A673 (cell line): ENCODE results near the gene SENP6. TPM values are rescaled to one million over a fixed set of nuclear protein-coding genes. Genes with fewer than 3 reads are reported as not detected.
"Not testable (repeated sequence)": the region's sequence is repeated elsewhere in the genome, so short reads cannot be mapped to it uniquely, and the experiment has no call there.

Source experiments
- BruUV-seq: library from RNA; stranded (reverse); fragments of 400-500 nt; replicated peaks from 2 replicates; lab custom pipeline; 2021; lab: Mats Ljungman, UMichigan
- CTCF ChIA-PET: fragments of 300-600 bp; sonication (Branson Sonifier 250); formaldehyde crosslinking; loops from one replicate; lab custom pipeline; 2022; ENCODE audit warnings: antibody characterized with exemption; lab: Charles Lee
- POLR2A ChIA-PET: fragments of 300-600 bp; sonication (Branson Sonifier 250); formaldehyde crosslinking; loops from one replicate; lab custom pipeline; 2022; ENCODE audit warnings: antibody characterized with exemption; ENCODE audit not compliant: low non-redundant PET; lab: Charles Lee
- DNase-seq: peaks from one replicate; pipeline ENCODE4 v3.0.0-alpha.2; 2015; ENCODE audit warnings: low spot score
- H3K27ac ChIP-seq: fragments of 200-600 bp; sonication (generic); 2 replicates; pipeline ENCODE4 v1.5.1; 2016; ENCODE audit warnings: mixed run types, low read depth, mild to moderate bottlenecking, mixed read lengths, antibody characterized with exemption, low read length; ENCODE audit not compliant: poor library complexity, severe bottlenecking
- H3K27me3 ChIP-seq: fragments of 200-600 bp; sonication (generic); replicated peaks from 2 replicates; pipeline ENCODE4 v1.6.1; 2017; ENCODE audit warnings: mixed run types, low read depth, mild to moderate bottlenecking, mixed read lengths, antibody characterized with exemption, low read length; ENCODE audit not compliant: insufficient read depth, poor library complexity
- H3K36me3 ChIP-seq: fragments of 200-600 bp; sonication (generic); 2 replicates; pipeline ENCODE4 v1.6.1; 2016; ENCODE audit warnings: mixed run types, mild to moderate bottlenecking, mixed read lengths, antibody characterized with exemption, low read length; ENCODE audit not compliant: insufficient read depth, poor library complexity, severe bottlenecking
- H3K4me1 ChIP-seq: fragments of 200-600 bp; sonication (generic); 2 replicates; pipeline ENCODE4 v1.6.1; 2017; ENCODE audit warnings: mixed run types, mild to moderate bottlenecking, mixed read lengths, antibody characterized with exemption, low read length; ENCODE audit not compliant: insufficient read depth, poor library complexity, severe bottlenecking
- H3K4me3 ChIP-seq: fragments of 200-600 bp; sonication (generic); 2 replicates; pipeline ENCODE4 v1.5.1; 2016; ENCODE audit warnings: low read depth, mixed run types, mild to moderate bottlenecking, mixed read lengths, low read length; ENCODE audit not compliant: poor library complexity, severe bottlenecking
- H3K9me3 ChIP-seq: fragments of 200-600 bp; sonication (generic); 2 replicates; pipeline ENCODE4 v1.6.1; 2016; ENCODE audit warnings: mixed run types, low read depth, mild to moderate bottlenecking, mixed read lengths, antibody characterized with exemption, low read length; ENCODE audit not compliant: poor library complexity, severe bottlenecking
- EZH2 ChIP-seq: fragments of 200-600 bp; sonication (generic); IDR thresholded peaks from 2 replicates; pipeline ENCODE4 v1.6.1; 2017; ENCODE audit warnings: borderline replicate concordance, low read depth, mild to moderate bottlenecking, mixed read lengths, antibody characterized with exemption, low read length; ENCODE audit not compliant: poor library complexity, severe bottlenecking
- intact Hi-C: fragments of 100-400 bp; cut with micrococcal nuclease; formaldehyde crosslinking; loops from one replicate; pipeline ENCODE4 v1.10.0; 2022; ENCODE audit not compliant: unreplicated experiment
- total RNA-seq: library from RNA; stranded (reverse); gene quantifications from 2 replicates; pipeline ENCODE4 v1.2.3, GENCODE V29; 2021
- TF ChIP-seq, protein P1 (sequence below): fragments of 300-800, 200-600 bp; sonication (generic); conservative IDR thresholded peaks from 2 replicates; pipeline ENCODE4 v1.5.1; 2017; ENCODE audit warnings: low read depth, mild to moderate bottlenecking, antibody characterized with exemption, low read length, moderate library complexity, mixed read lengths

Gene SENP6
- total RNA-seq, 1 experiment from 2014 or later = 92.7 TPM

DNA sequence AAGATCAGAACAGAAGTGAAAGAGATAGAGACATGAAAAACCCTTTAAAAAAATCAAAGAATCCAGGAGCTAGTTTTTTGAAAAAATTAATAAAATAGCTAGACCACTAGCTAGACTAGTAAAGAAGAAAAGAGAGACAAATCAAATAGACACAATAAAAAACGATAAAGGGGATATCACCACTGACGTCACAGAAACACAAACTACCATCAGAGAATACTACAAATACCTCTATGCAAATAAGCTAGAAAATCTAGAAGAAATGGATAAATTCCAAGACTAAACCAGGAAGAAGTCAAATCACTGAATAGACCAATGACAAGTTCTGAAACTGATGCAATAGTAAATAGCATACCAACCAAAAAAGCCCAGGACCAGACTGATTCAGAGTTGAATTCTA is 29.6 kb upstream of the SENP6 start:
- Histone ChIP-seq H3K4me3 (no peak overlapping the region), H3K36me3 (no peaks in the 10 kb centered on the region), H3K9me3 (no peaks in the 10 kb centered on the region), H3K27ac (no peak overlapping the region), H3K4me1 (no peaks in the 10 kb centered on the region), H3K27me3 (no peaks in the 10 kb centered on the region)
- BruUV-seq = no TSS peak
- POLR2A ChIA-PET = no interaction called here
- intact Hi-C loops = no loop called here
- no peak for DNase-seq
- TF ChIP-seq, protein P1, sequence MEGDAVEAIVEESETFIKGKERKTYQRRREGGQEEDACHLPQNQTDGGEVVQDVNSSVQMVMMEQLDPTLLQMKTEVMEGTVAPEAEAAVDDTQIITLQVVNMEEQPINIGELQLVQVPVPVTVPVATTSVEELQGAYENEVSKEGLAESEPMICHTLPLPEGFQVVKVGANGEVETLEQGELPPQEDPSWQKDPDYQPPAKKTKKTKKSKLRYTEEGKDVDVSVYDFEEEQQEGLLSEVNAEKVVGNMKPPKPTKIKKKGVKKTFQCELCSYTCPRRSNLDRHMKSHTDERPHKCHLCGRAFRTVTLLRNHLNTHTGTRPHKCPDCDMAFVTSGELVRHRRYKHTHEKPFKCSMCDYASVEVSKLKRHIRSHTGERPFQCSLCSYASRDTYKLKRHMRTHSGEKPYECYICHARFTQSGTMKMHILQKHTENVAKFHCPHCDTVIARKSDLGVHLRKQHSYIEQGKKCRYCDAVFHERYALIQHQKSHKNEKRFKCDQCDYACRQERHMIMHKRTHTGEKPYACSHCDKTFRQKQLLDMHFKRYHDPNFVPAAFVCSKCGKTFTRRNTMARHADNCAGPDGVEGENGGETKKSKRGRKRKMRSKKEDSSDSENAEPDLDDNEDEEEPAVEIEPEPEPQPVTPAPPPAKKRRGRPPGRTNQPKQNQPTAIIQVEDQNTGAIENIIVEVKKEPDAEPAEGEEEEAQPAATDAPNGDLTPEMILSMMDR = no peak
- CTCF ChIA-PET = no interaction called here

DNA sequence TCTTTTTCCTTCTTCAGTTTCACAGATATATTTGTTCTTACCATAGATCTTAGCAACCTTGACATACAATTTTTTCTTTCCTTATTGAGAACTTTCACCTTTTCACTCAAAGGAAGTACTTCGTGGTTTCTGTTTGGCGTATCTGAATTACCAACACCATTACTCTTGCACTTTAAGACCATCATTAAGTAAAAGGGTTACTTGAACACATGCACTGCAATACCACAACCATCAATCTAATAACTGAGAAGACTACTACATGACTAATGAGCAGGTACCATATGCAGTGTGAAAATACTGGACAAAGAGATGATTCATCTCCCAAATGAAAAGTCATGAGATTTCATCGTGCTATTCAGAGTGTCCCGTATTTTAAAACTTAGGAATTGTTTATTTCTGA is 21.7 kb upstream of the SENP6 start:
- H3K4me1 ChIP-seq = no peaks in the 10 kb centered on the region
- intact Hi-C loops = no loop called here

DNA sequence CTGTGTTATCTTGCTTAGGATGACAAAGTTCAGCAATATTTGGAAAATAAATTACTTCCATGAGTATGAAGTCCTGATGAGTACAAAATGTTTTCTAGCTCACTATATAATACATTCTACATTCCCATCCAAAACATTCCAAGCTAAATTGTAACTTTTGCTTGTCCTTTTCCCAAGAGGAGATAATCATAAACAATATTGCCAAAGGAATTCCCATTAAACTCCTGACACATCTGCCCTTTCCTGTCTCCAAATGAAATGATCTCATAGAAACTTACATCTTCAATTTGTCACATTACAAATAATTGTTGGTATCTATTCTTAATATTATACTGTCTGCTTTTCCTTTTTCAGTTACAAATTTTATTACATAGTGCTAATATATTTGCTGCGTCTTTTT is 20.4 kb upstream of the SENP6 start:
- CTCF ChIA-PET = no interaction called here
- no peaks in the 10 kb centered on the region for H3K36me3 ChIP-seq
- intact Hi-C loops = no loop called here
- DNase-seq = no peak
- TF ChIP-seq, protein P1 = no peak
- TF ChIP-seq EZH2 = no peak
- POLR2A ChIA-PET = interaction anchor here (0.5 kb wide), 1 partner anchor 12 kb away, joined by 8 read pairs; no protein-coding TSS in a partner anchor
- no peaks in the 10 kb centered on the region for H3K4me1 ChIP-seq
- no peaks in the 10 kb centered on the region for H3K27me3 ChIP-seq
- no peak overlapping the region for H3K27ac ChIP-seq
- no TSS peak for BruUV-seq
- H3K4me3 ChIP-seq = no peak overlapping the region
- peaks cover 8% of the 10 kb centered on the region for H3K9me3 ChIP-seq

More for the DNA sequence above, 21.7 kb upstream of the SENP6 start:
- no TSS peak for BruUV-seq
- peaks cover 5% of the 10 kb centered on the region for H3K9me3 ChIP-seq
- no peak for DNase-seq
- TF ChIP-seq EZH2 = no peak
- TF ChIP-seq, protein P1 = no peak
- ChIA-PET POLR2A (no interaction called here), CTCF (no interaction called here)
- no peak overlapping the region for H3K4me3 ChIP-seq
- no peaks in the 10 kb centered on the region for H3K36me3 ChIP-seq
- no peaks in the 10 kb centered on the region for H3K27me3 ChIP-seq
- no peak overlapping the region for H3K27ac ChIP-seq

DNA sequence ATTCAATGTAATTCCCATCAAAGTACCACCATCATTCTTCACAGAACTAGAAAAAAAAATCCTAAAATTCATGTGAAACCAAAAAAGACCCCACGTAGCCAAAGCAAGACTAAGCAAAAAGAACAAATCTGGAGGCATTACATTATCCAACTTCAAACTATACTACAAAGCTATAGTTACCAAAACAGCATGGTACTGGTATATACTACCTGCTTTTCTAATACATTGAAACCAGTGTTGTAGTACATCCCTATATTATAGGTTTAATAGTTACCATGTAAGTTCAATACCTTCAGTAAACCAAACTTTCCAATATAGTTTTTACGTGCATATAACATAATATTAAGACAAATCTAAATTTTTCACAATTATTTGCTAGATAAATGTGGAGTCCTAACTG is 17.1 kb upstream of the SENP6 start:
- H3K27me3 ChIP-seq, H3K4me3 ChIP-seq, H3K4me1 ChIP-seq, intact Hi-C loops, POLR2A ChIA-PET, DNase-seq, H3K27ac ChIP-seq, BruUV-seq, CTCF ChIA-PET, H3K36me3 ChIP-seq, H3K9me3 ChIP-seq: not testable (repeated sequence)
